ENCODE results near the gene LCN9. TPM values are rescaled to one million over a fixed set of nuclear protein-coding genes. Genes with fewer than 3 reads are reported as not detected.

Gene LCN9
- total and polyA plus RNA-seq, 2 of the 4 experiments (the other 2 are of a cell fraction), result not detected

DNA sequence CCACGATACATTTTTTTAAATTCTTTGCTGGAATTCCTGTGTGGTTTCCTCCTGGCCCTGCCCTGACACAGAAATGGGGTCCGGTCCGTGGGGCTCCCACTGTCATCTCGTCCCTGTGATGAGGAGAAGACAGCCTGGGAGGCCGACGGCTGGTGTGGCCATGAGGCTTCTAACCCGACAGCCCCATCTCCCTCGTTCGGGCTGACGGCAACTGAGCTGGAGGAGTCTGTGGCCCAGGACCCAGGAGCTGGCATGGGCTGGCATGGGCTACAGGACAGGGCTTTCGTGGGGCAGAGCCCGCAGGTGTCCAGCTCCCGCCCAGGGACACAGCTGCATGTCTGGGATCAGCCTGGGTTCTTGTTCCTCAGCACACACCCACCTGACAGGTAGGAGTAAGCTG is 13.8 kb downstream of the LCN9 start:
- in situ Hi-C loops (cut with MboI; ENCODE audit: low sequenced_read_pairs), result no loop called here
- Histone ChIP-seq H3K4me2 (ENCODE audit: low read depth, low read length) (no peak overlapping the region), H2AK9ac (replicated peaks; ENCODE audit: low read depth, low read length, poor library complexity) (no peak overlapping the region), H4K8ac (ENCODE audit: low read depth in 2 of 2, low read length in 2 of 2) (no peak overlapping the region), H3K9me1 (ENCODE audit: insufficient read depth, low read length) (no peaks in the 10 kb centered on the region), H3K4ac (ENCODE audit: low read depth, low read length) (no peak overlapping the region), H2BK120ac (ENCODE audit: low read depth, low read length) (no peak overlapping the region), H3K4me3 (ENCODE audit: insufficient read depth, low read depth, low read length) (no peak overlapping the region), H3K36me3 (ENCODE audit: control insufficient read depth, insufficient read depth, low read length) (no peaks in the 10 kb centered on the region), H3K27me3 (ENCODE audit: control insufficient read depth, insufficient read depth, low read length) (no peaks in the 10 kb centered on the region; the same call in 1 of the 2 replicates), H3K18ac (ENCODE audit: low read depth, low read length) (no peak overlapping the region), H2AFZ (replicated peaks; ENCODE audit: low read length, poor library complexity) (no peak overlapping the region), H3K23ac (ENCODE audit: low read depth, low read length) (no peak overlapping the region), H3K27ac (ENCODE audit: insufficient read depth, low read length) (no peak overlapping the region), H4K20me1 (ENCODE audit: insufficient read depth, low read length) (no peaks in the 10 kb centered on the region), H3K56ac (ENCODE audit: extremely low read depth, insufficient read depth, low read length) (no peak overlapping the region), H4K91ac (ENCODE audit: insufficient read depth, low read depth, low read length) (no peak overlapping the region), H2BK5ac (ENCODE audit: low read depth, low read length, poor library complexity, severe bottlenecking) (no peak overlapping the region), H3K79me1 (ENCODE audit: low read depth in 1 of 2, low read length in 2 of 2) (no peaks in the 10 kb centered on the region), H3K14ac (replicated peaks; ENCODE audit: low read depth, low read length) (no peak overlapping the region), H2BK20ac (ENCODE audit: low read depth, low read length) (no peak overlapping the region), H4K5ac (ENCODE audit: low read depth, low read length) (no peak overlapping the region), H3K4me1 (ENCODE audit: control insufficient read depth, insufficient read depth, low read length) (no peaks in the 10 kb centered on the region), H3K9me3 (ENCODE audit: control insufficient read depth, insufficient read depth, low read length) (no peaks in the 10 kb centered on the region), H3K9ac (ENCODE audit: low read depth, low read length) (no peak overlapping the region), H2AK5ac (ENCODE audit: low read depth, low read length) (no peak overlapping the region), H2BK15ac (ENCODE audit: low read depth, low read length) (no peak overlapping the region)
- ATAC-seq (ENCODE audit: low read depth) (no peak), DNase-seq (no peak)
- intact Hi-C loops (cut with micrococcal nuclease), result no loop called here
- no TSS peak for BruUV-seq (replicated peaks)
- 56% methylated on average over 1 of the region's 13 CpGs; no CpG with 5 or more reads in 1 of the 2 experiments for WGBS, 2 experiments (ENCODE audit: extremely low coverage in 2 of 2, insufficient read length in 1 of 2)
- ChIA-PET CTCF (interaction anchor here (0.6 kb wide), 1 partner anchor 593 kb away, joined by 3 read pairs; no protein-coding TSS in a partner anchor), POLR2A (ENCODE audit: unreplicated experiment) (no interaction called here)
- dilution Hi-C loops (cut with HindIII; ENCODE audit: low sequenced_read_pairs, unreplicated experiment), result no loop called here
- no peak for TF ChIP-seq POLR2A (IDR thresholded peaks at IDR 0.05; ENCODE audit: low read depth, low read length)
- no peak for TF ChIP-seq NFE2L2 (IDR thresholded peaks at IDR 0.05; ENCODE audit: low read depth, low read length)
- TF ChIP-seq MXI1 (IDR thresholded peaks at IDR 0.05; ENCODE audit: borderline replicate concordance, low read depth, low read length), result no peak
- TF ChIP-seq CHD1 (IDR thresholded peaks at IDR 0.05; ENCODE audit: low read depth, low read length), result no peak
- no peak for TF ChIP-seq CTCF (conservative IDR thresholded peaks at IDR 0.05; ENCODE audit: low read depth, low read length)
- TF ChIP-seq, protein P1, sequence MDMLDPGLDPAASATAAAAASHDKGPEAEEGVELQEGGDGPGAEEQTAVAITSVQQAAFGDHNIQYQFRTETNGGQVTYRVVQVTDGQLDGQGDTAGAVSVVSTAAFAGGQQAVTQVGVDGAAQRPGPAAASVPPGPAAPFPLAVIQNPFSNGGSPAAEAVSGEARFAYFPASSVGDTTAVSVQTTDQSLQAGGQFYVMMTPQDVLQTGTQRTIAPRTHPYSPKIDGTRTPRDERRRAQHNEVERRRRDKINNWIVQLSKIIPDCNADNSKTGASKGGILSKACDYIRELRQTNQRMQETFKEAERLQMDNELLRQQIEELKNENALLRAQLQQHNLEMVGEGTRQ (IDR thresholded peaks at IDR 0.05; ENCODE audit: low read depth, low read length), result no peak
- TF ChIP-seq FOS (IDR thresholded peaks at IDR 0.05; ENCODE audit: low read depth, low read length), result no peak
- TF ChIP-seq SMC3 (IDR thresholded peaks at IDR 0.05; ENCODE audit: low read depth, low read length), result no peak
- TF ChIP-seq BHLHE40 (IDR thresholded peaks at IDR 0.05; ENCODE audit: low read depth, low read length), result no peak
- no peak for TF ChIP-seq MAZ (IDR thresholded peaks at IDR 0.05; ENCODE audit: borderline replicate concordance, low read depth, low read length)
- no peak for TF ChIP-seq RCOR1 (IDR thresholded peaks at IDR 0.05; ENCODE audit: insufficient replicate concordance, low read length)
- TF ChIP-seq CEBPB (IDR thresholded peaks at IDR 0.05; ENCODE audit: low read depth, low read length), result no peak
- TF ChIP-seq RAD21 (IDR thresholded peaks at IDR 0.05; ENCODE audit: low read length), result no peak
- no peak for TF ChIP-seq RFX5 (IDR thresholded peaks at IDR 0.05; ENCODE audit: low read depth, low read length)
- TF ChIP-seq, protein P2, sequence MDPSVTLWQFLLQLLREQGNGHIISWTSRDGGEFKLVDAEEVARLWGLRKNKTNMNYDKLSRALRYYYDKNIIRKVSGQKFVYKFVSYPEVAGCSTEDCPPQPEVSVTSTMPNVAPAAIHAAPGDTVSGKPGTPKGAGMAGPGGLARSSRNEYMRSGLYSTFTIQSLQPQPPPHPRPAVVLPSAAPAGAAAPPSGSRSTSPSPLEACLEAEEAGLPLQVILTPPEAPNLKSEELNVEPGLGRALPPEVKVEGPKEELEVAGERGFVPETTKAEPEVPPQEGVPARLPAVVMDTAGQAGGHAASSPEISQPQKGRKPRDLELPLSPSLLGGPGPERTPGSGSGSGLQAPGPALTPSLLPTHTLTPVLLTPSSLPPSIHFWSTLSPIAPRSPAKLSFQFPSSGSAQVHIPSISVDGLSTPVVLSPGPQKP (IDR thresholded peaks at IDR 0.05; ENCODE audit: borderline replicate concordance, low read depth, low read length), result no peak
- TF ChIP-seq MAFK (IDR thresholded peaks at IDR 0.05; ENCODE audit: low read depth, low read length), result no peak
